Large intestine (tissue), 3 donors: Measurements from ENCODE around the gene RGL3. TPM values are rescaled to one million over a fixed set of nuclear protein-coding genes. Genes with fewer than 3 reads are reported as not detected.
"Not testable (repeated sequence)": the region's sequence is repeated elsewhere in the genome, so short reads cannot be mapped to it uniquely, and the experiment has no call there.

Experiments used
- DNase-seq, 2 donors: peaks; one replicate each; pipeline versions ENCODE4 v3.0.0 to v3.0.0-alpha.2; 2013
- H3K27ac ChIP-seq: one replicate; pipeline ENCODE4 v1.5.1; 2013; ENCODE audit warnings: low read length
- H3K27me3 ChIP-seq: 2 replicates; pipeline ENCODE4 v1.6.1; 2013; ENCODE audit warnings: low read length; ENCODE audit not compliant: control insufficient read depth, insufficient read depth
- H3K36me3 ChIP-seq: 2 replicates; pipeline ENCODE4 v1.6.1; 2013; ENCODE audit warnings: low read length; ENCODE audit not compliant: control insufficient read depth, insufficient read depth
- H3K4me1 ChIP-seq: one replicate; pipeline ENCODE4 v1.6.1; 2013; ENCODE audit warnings: low read length; ENCODE audit not compliant: control insufficient read depth, insufficient read depth
- H3K4me3 ChIP-seq: one replicate; pipeline ENCODE4 v1.5.1; 2013; ENCODE audit warnings: low read length
- H3K9me3 ChIP-seq: one replicate; pipeline ENCODE4 v1.6.1; 2013; ENCODE audit warnings: mild to moderate bottlenecking, low read depth, low read length, moderate library complexity; ENCODE audit not compliant: control insufficient read depth
- WGBS: methylation state at CpG from one replicate; pipeline ENCODE4 v1.1.5; 2013; ENCODE audit warnings: low lambda C conversion rate; ENCODE audit not compliant: insufficient coverage; 5-methylcytosine and 5-hydroxymethylcytosine counted together
- polyA plus RNA-seq: library from polyadenylated mRNA; unstranded; fragments of 120-200 nt; gene quantifications from one replicate; pipeline ENCODE4 v1.2.1, GENCODE V29; 2013

RGL3 gene
- polyA plus RNA-seq, 1 donor: 5.3 TPM

DNA sequence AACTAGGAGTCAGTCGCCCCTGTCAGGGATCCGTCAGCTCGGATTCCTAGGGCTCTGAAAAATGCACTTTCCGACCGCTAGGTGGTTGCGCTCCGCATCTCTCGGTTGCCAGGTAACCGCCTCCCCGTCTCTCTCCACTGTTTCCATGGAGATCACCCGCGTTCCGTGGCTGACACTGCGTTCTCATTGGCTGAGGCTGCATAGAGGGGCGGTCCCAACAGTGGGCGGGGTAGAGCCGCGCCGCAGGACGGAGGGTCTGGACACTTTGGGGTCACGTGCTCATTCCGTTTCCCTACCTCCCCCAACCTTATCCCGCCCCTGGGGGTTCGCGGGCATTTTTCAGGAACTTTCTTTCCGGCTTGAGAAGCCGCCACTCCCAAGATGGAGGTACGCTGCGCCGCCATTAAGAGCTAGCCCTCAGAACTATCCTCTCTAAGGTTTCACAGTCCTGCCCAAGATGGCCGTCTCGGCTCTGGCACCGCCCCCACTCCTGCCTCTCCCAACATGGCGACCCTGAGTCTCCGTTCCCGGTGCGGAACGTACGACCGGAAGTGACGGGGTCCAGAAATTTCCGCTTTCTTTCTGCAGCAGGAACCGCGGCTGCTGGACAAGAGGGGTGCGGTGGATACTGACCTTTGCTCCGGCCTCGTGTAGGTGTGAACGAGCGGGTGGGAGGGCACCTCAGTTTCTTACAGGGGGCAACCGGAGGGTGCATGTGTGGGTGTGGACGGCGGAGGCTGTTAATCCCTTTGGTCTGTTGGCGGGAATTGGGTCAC, 16.1 kb upstream of the RGL3 start, which contains the start of the genes ODAD3 and PRKCSH:
Gene ODAD3, minus strand, starts transcription at position 65 of the 776 bp plus-strand sequence. CDS start 105 bp downstream, outside the sequence.
Gene PRKCSH, plus strand, starts transcription at position 579 of the 776 bp plus-strand sequence. CDS start 483 bp downstream, outside the sequence.
- H3K4me1 ChIP-seq: peaks cover 11% of the 10 kb centered on the region
- no peaks in the 10 kb centered on the region for H3K9me3 ChIP-seq
- H3K27ac ChIP-seq: peak within 1 kb of the TSS; percentile 89
- H3K27me3 ChIP-seq: no peaks in the 10 kb centered on the region
- peak; percentile 100 for DNase-seq
- peak within 1 kb of the TSS; percentile 89 for H3K4me3 ChIP-seq
- no CpG with 5 or more reads among the region's 53 CpGs for WGBS
- H3K36me3 ChIP-seq: peaks cover 29% of the 10 kb centered on the region

DNA sequence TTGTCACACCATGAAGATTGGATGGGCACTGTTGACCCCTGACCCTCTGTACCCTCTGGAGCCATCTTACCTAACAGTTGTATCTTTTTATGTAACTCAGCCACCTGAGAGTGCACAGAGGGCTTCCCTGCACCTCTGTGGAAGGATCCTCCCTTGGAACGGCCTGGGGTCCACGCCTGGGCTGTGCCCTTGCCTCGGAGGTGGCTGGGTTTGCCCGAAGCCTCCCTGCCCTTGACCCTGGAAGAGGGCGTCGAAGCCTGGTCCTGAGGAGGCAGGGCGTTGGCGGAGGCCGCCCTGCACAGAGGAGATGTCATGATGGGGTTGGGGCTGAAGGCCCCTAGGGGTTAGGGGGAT, 15.6 kb upstream of the RGL3 start:
- no CpG with 5 or more reads among the region's 9 CpGs for WGBS
- peak overlapping the region; percentile 89 for H3K4me3 ChIP-seq

GRCh38 chr19:11433526-11433925, 14.4 kb upstream of the RGL3 start:
- H3K27ac ChIP-seq, DNase-seq, H3K9me3 ChIP-seq, H3K4me3 ChIP-seq, H3K27me3 ChIP-seq: not testable (repeated sequence)
- WGBS: no CpG with 5 or more reads among the region's 3 CpGs
- Histone ChIP-seq H3K36me3 (peaks cover 18% of the 10 kb centered on the region), H3K4me1 (peaks cover 11% of the 10 kb centered on the region)

More for the DNA sequence above, 15.6 kb upstream of the RGL3 start:
- H3K27me3 ChIP-seq: no peaks in the 10 kb centered on the region
- H3K4me1 ChIP-seq: peaks cover 11% of the 10 kb centered on the region
- no peak for DNase-seq
- H3K36me3 ChIP-seq: peaks cover 26% of the 10 kb centered on the region
- no peaks in the 10 kb centered on the region for H3K9me3 ChIP-seq
- H3K27ac ChIP-seq: peak overlapping the region; percentile 89

DNA sequence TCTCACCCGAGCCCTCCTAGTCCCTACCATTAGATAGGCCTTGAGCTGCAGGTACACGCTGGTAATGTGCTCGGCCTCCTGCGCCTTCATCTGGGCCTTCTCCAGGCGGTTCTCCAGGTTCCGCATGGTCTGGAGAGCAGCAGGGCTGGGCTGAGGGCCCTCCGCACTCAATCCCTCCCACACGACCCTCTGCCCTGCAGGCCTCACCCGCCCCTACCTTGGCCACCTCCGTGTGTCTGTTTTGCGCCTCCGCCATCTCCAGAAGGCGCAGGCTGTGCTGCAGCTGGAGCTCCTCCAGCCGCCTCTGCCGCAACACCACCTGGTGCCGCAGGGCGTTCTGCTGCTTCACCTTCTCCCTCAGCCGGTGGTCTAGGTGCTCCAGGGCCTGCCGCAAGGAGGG, 7.5 kb upstream of the RGL3 start:
- no peak overlapping the region for H3K4me3 ChIP-seq
- H3K9me3 ChIP-seq: peaks cover 11% of the 10 kb centered on the region
- WGBS: no CpG with 5 or more reads among the region's 19 CpGs
- no peak overlapping the region for H3K27ac ChIP-seq
- H3K27me3 ChIP-seq: peaks cover 26% of the 10 kb centered on the region
- no peaks in the 10 kb centered on the region for H3K36me3 ChIP-seq
- peaks cover 11% of the 10 kb centered on the region for H3K4me1 ChIP-seq
- no peak for DNase-seq

DNA sequence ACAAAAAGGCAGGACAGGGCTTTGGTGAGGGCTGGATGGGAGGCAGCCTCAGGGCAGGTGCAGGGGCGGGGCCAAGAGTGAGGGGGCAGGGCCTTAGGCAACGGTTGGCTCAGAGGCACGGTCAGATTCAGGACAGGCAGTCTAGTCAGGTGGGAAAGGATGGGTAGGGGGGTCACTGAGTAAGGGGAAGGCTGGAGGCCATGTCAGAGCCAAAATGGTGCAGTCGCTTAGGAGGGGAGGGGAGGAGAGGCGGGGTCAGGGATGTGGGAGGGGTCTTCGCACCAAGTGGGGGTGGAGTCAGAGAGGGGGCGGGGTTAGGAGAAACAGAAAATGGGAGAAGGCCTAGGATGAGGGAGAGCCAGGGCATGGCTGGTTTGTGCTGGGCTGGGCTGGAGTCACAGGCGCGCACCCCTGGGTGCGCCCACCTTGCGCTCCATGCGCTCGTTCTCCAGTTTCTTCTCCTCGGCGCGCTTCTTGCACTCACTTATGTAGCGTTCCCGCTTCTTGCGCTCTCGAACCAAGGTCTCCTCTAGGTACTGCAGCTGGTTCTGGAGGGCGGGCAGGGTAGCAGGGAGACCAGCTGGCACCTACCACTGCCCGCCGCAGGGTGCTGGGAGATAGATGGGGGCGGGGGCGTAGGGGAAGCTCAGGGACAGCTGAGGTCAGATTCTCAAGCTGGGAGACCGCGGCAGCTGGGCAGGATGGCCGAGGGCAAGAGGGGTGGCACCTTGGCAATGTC, 6.8 kb upstream of the RGL3 start:
- H3K27ac ChIP-seq: no peak overlapping the region
- no CpG with 5 or more reads among the region's 28 CpGs for WGBS
- H3K4me3 ChIP-seq: no peak overlapping the region
- H3K36me3 ChIP-seq: no peaks in the 10 kb centered on the region
- peaks cover 34% of the 10 kb centered on the region for H3K27me3 ChIP-seq
- peaks cover 16% of the 10 kb centered on the region for H3K9me3 ChIP-seq
- no peak for DNase-seq
- H3K4me1 ChIP-seq: peaks cover 19% of the 10 kb centered on the region

DNA sequence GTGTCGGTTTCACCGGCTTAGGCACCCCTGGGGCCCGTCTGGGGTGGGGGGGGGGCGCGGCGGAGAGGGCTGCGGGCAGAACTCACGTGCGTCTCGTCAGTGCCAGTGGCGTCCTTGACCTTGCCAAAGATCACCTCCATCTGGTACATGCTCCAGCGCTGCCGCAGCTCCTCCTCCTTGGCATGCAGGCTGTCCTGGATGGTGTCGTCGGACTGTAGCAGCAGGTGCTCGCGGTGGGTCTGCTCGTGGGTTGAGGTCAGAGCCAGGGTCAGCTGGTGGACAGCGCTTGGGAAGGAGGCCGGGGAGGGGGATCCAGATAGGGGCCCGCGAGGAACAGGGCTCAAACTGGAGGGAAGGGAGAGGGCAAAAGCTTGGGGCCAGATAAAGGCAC, 4.7 kb upstream of the RGL3 start:
- no peak overlapping the region for H3K4me3 ChIP-seq
- peaks cover 19% of the 10 kb centered on the region for H3K9me3 ChIP-seq
- no peak for DNase-seq
- H3K27me3 ChIP-seq: peaks cover 55% of the 10 kb centered on the region
- no peak overlapping the region for H3K27ac ChIP-seq
- peaks cover 29% of the 10 kb centered on the region for H3K4me1 ChIP-seq
- WGBS: no CpG with 5 or more reads among the region's 22 CpGs
- H3K36me3 ChIP-seq: no peaks in the 10 kb centered on the region

- Histone ChIP-seq H3K27ac (no peak overlapping the region), H3K36me3 (no peaks in the 10 kb centered on the region), H3K4me1 (peaks cover 32% of the 10 kb centered on the region), H3K4me3 (no peak overlapping the region), H3K9me3 (peaks cover 22% of the 10 kb centered on the region), H3K27me3 (peaks cover 60% of the 10 kb centered on the region)
- 67% methylated on average over 2 of the region's 27 CpGs for WGBS
- DNase-seq: no peak
Observed at GRCh38 chr19:11423164-11423790, 4.2 kb upstream of the RGL3 start.

GRCh38 chr19:11422163-11423065, 3.3 kb upstream of the RGL3 start:
- H3K36me3 ChIP-seq: no peaks in the 10 kb centered on the region
- H3K9me3 ChIP-seq: peaks cover 22% of the 10 kb centered on the region
- no peak overlapping the region for H3K27ac ChIP-seq
- peak in 1 of 2 donors; percentile 61 for DNase-seq
- H3K27me3 ChIP-seq: peaks cover 69% of the 10 kb centered on the region
- H3K4me3 ChIP-seq: peak overlapping the region; percentile 6
- WGBS: no CpG with 5 or more reads among the region's 56 CpGs
- H3K4me1 ChIP-seq: peaks cover 34% of the 10 kb centered on the region

GRCh38 chr19:11421371-11422098, 2.4 kb upstream of the RGL3 start:
- no CpG with 5 or more reads among the region's 36 CpGs for WGBS
- Histone ChIP-seq H3K36me3 (no peaks in the 10 kb centered on the region), H3K4me3 (no peak overlapping the region), H3K9me3 (peaks cover 22% of the 10 kb centered on the region), H3K27me3 (peaks cover 78% of the 10 kb centered on the region), H3K27ac (no peak overlapping the region), H3K4me1 (peaks cover 34% of the 10 kb centered on the region)
- no peak for DNase-seq
